ENCODE results near the gene PCDHGB3.
A peak's percentile ranks its signal among the peaks of the same experiment; 100 is the strongest.
"Not testable (repeated sequence)": the region's sequence is repeated elsewhere in the genome, so short reads cannot be mapped to it uniquely, and the experiment has no call there.

Gene PCDHGB3

GRCh38 chr5:141375444-141376155, 5.6 kb downstream of the PCDHGB3 start:
- DNase-seq; H3K27ac ChIP-seq (ENCODE audit: insufficient read depth, low read length, poor library complexity, severe bottlenecking); H3K4me3 ChIP-seq (ENCODE audit: insufficient read depth, low read depth, low read length, poor library complexity, severe bottlenecking); H3K4me1 ChIP-seq (ENCODE audit: control insufficient read depth, insufficient read depth, low read length, poor library complexity, severe bottlenecking); H3K9me3 ChIP-seq (ENCODE audit: control insufficient read depth, low read length); H3K36me3 ChIP-seq (ENCODE audit: control insufficient read depth, insufficient read depth, low read length); H3K27me3 ChIP-seq (replicated peaks; ENCODE audit: control insufficient read depth, insufficient read depth, low read length, poor library complexity, severe bottlenecking): not testable (repeated sequence)

DNA sequence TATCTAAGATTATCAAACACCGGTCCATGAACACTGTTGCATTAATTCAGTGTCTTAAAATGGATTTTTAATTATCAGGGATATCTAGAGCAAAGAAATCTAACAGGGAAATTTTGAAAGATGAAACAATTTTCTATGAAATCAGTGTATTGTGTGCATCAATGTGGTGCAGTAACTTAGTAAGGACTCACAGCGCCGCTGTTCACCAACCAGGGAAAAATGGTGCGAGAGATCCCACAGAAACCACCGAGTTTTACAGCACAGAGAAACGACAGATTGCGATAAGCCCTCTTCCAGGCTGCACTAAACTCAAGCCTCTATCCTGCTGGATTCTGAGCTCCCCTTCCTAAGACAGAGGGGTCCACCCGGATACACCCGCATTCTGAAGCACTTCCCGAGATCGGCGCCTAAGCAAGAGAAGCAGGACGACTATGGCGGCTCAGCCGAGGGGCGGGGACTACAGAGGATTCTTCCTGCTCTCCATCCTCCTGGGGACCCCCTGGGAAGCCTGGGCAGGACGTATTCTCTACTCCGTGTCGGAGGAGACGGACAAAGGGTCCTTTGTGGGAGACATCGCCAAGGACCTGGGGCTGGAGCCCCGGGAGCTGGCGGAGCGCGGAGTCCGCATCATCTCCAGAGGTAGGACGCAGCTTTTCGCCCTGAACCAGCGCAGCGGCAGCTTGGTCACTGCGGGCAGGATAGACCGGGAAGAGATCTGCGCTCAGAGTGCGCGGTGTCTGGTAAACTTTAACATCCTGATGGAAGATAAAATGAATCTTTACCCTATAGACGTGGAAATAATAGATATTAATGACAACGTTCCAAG, 12.6 kb downstream of the PCDHGB3 start, which contains the start of gene PCDHGA7:
PCDHGA7 (plus strand) TSS at position 274 of the 826 bp plus-strand sequence; CDS start at position 432, 158 bp downstream.
- Histone ChIP-seq H3K4me1 (ENCODE audit: control insufficient read depth, insufficient read depth, low read length, poor library complexity, severe bottlenecking) (no peaks in the 10 kb centered on the region), H3K36me3 (ENCODE audit: control insufficient read depth, insufficient read depth, low read length) (no peaks in the 10 kb centered on the region), H3K27ac (ENCODE audit: insufficient read depth, low read length, poor library complexity, severe bottlenecking) (no peak within 1 kb of the TSS), H3K27me3 (replicated peaks; ENCODE audit: control insufficient read depth, insufficient read depth, low read length, poor library complexity, severe bottlenecking) (peaks cover 8% of the 10 kb centered on the region), H3K4me3 (ENCODE audit: insufficient read depth, low read depth, low read length, poor library complexity, severe bottlenecking) (peak within 1 kb of the TSS; percentile 17), H3K9me3 (ENCODE audit: control insufficient read depth, low read length) (no peaks in the 10 kb centered on the region)
- DNase-seq = no peak

DNA sequence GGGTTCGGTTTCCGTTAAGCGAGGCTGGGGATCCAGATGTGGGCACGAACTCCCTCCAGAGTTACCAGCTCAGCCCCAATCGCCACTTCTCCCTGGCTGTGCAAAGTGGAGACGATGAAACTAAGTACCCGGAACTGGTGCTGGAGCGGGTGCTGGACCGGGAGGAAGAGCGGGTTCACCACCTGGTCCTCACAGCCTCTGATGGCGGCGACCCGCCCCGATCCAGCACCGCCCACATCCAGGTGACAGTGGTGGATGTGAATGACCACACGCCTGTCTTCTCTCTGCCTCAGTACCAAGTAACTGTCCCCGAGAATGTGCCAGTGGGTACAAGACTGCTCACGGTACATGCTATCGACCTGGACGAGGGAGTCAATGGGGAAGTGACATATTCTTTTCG, 13.3 kb downstream of the PCDHGB3 start:
- Histone ChIP-seq H3K4me1 (ENCODE audit: control insufficient read depth, insufficient read depth, low read length, poor library complexity, severe bottlenecking) (no peaks in the 10 kb centered on the region), H3K4me3 (ENCODE audit: insufficient read depth, low read depth, low read length, poor library complexity, severe bottlenecking) (no peak overlapping the region), H3K36me3 (ENCODE audit: control insufficient read depth, insufficient read depth, low read length) (no peaks in the 10 kb centered on the region), H3K27me3 (replicated peaks; ENCODE audit: control insufficient read depth, insufficient read depth, low read length, poor library complexity, severe bottlenecking) (peaks cover 8% of the 10 kb centered on the region), H3K27ac (ENCODE audit: insufficient read depth, low read length, poor library complexity, severe bottlenecking) (no peak overlapping the region), H3K9me3 (ENCODE audit: control insufficient read depth, low read length) (no peaks in the 10 kb centered on the region)
- no peak for DNase-seq

DNA sequence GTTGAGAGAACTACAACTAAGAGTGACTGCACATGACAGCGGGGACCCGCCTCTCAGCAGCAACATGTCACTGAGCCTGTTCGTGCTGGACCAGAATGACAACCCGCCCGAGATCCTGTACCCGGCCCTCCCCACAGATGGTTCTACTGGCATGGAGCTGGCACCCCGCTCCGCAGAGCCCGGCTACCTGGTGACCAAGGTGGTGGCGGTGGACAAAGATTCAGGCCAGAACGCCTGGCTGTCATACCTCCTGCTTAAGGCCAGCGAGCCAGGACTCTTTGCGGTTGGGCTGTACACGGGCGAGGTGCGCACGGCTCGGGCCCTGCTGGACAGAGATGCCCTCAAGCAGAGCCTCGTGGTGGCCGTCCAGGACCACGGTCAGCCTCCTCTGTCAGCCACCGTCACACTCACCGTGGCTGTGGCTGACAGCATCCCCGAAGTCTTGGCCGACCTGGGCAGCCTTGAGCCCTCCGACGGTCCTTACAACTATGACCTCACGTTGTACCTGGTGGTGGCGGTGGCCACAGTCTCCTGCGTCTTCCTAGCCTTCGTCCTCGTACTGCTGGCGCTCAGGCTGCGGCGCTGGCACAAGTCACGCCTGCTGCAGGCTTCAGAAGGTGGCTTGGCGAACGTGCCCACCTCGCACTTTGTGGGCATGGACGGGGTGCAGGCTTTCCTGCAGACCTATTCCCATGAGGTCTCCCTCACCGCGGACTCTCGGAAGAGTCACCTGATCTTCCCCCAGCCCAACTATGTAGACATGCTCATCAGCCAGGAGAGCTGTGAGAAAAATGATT, 14.6 kb downstream of the PCDHGB3 start:
- Histone ChIP-seq H3K4me3 (ENCODE audit: insufficient read depth, low read depth, low read length, poor library complexity, severe bottlenecking) (no peak overlapping the region), H3K4me1 (ENCODE audit: control insufficient read depth, insufficient read depth, low read length, poor library complexity, severe bottlenecking) (no peaks in the 10 kb centered on the region), H3K36me3 (ENCODE audit: control insufficient read depth, insufficient read depth, low read length) (no peaks in the 10 kb centered on the region), H3K9me3 (ENCODE audit: control insufficient read depth, low read length) (peaks cover 9% of the 10 kb centered on the region), H3K27me3 (replicated peaks; ENCODE audit: control insufficient read depth, insufficient read depth, low read length, poor library complexity, severe bottlenecking) (peaks cover 8% of the 10 kb centered on the region), H3K27ac (ENCODE audit: insufficient read depth, low read length, poor library complexity, severe bottlenecking) (no peak overlapping the region)
- DNase-seq = no peak

DNA sequence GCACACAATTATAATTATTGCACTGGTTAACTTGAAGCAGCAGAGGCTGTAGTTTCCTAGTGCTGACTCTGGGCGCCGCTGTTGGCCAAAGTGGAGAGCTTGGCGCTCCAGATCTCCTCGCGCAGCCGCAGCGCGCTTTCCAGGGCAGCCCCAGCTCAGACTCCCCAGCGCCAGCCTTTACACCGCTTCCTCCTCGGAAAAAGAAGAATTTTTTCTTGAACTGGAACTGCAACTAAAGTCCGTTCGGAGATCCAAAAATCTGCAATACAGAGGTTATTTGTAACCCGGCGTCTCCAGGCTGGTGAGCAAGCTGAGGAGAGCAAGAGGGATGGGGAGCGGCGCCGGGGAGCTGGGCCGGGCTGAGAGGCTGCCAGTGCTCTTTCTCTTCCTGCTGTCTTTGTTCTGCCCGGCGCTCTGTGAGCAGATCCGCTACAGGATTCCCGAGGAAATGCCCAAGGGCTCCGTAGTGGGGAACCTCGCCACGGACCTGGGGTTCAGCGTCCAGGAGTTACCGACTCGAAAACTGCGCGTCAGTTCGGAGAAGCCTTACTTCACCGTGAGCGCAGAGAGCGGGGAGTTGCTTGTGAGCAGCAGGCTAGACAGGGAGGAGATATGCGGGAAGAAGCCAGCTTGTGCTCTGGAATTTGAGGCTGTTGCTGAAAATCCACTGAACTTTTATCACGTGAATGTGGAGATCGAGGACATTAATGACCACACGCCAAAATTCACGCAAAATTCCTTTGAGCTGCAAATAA, 17.7 kb downstream of the PCDHGB3 start, which contains the start of gene PCDHGB4:
PCDHGB4 (plus strand) TSS at position 142 of the 755 bp plus-strand sequence; CDS start at position 329, 187 bp downstream.
- not testable (repeated sequence) for H3K4me1 ChIP-seq (ENCODE audit: control insufficient read depth, insufficient read depth, low read length, poor library complexity, severe bottlenecking); H3K27me3 ChIP-seq (replicated peaks; ENCODE audit: control insufficient read depth, insufficient read depth, low read length, poor library complexity, severe bottlenecking); H3K9me3 ChIP-seq (ENCODE audit: control insufficient read depth, low read length); H3K27ac ChIP-seq (ENCODE audit: insufficient read depth, low read length, poor library complexity, severe bottlenecking); H3K4me3 ChIP-seq (ENCODE audit: insufficient read depth, low read depth, low read length, poor library complexity, severe bottlenecking); DNase-seq; H3K36me3 ChIP-seq (ENCODE audit: control insufficient read depth, insufficient read depth, low read length)

- Histone ChIP-seq H3K4me1 (ENCODE audit: control insufficient read depth, insufficient read depth, low read length, poor library complexity, severe bottlenecking) (no peaks in the 10 kb centered on the region), H3K27ac (ENCODE audit: insufficient read depth, low read length, poor library complexity, severe bottlenecking) (no peak overlapping the region), H3K27me3 (replicated peaks; ENCODE audit: control insufficient read depth, insufficient read depth, low read length, poor library complexity, severe bottlenecking) (peaks cover 8% of the 10 kb centered on the region), H3K9me3 (ENCODE audit: control insufficient read depth, low read length) (peaks cover 9% of the 10 kb centered on the region), H3K36me3 (ENCODE audit: control insufficient read depth, insufficient read depth, low read length) (no peaks in the 10 kb centered on the region), H3K4me3 (ENCODE audit: insufficient read depth, low read depth, low read length, poor library complexity, severe bottlenecking) (no peak overlapping the region)
- DNase-seq = no peak
Observed at GRCh38 chr5:141388661-141389060, 18.6 kb downstream of the PCDHGB3 start.

DNA sequence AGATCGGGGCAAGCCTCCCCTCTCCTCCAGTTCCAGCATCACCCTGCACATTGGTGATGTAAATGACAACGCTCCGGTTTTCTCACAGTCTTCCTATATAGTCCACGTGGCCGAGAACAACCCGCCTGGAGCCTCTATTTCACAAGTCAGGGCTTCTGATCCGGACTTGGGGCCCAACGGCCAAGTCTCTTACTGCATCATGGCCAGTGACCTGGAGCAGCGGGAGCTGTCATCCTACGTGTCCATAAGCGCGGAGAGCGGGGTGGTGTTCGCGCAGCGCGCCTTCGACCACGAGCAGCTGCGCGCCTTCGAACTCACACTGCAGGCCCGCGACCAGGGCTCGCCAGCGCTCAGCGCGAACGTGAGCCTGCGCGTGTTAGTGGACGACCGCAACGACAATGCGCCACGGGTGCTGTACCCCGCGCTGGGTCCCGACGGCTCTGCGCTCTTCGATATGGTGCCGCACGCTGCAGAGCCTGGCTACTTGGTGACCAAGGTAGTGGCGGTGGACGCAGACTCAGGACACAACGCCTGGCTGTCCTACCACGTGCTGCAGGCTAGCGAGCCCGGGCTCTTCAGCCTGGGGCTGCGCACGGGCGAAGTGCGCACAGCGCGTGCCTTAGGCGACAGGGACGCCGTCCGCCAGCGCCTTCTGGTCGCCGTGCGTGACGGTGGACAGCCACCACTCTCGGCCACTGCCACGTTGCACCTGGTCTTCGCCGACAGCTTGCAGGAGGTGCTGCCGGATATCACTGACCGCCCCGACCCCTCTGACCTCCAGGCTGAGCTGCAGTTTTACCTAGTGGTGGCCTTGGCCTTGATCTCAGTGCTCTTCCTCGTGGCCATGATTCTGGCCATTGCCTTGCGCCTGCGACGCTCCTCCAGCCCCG, 19.4 kb downstream of the PCDHGB3 start:
- Histone ChIP-seq H3K27me3 (replicated peaks; ENCODE audit: control insufficient read depth, insufficient read depth, low read length, poor library complexity, severe bottlenecking) (peaks cover 8% of the 10 kb centered on the region), H3K9me3 (ENCODE audit: control insufficient read depth, low read length) (peaks cover 9% of the 10 kb centered on the region), H3K4me3 (ENCODE audit: insufficient read depth, low read depth, low read length, poor library complexity, severe bottlenecking) (no peak overlapping the region), H3K4me1 (ENCODE audit: control insufficient read depth, insufficient read depth, low read length, poor library complexity, severe bottlenecking) (no peaks in the 10 kb centered on the region), H3K36me3 (ENCODE audit: control insufficient read depth, insufficient read depth, low read length) (no peaks in the 10 kb centered on the region), H3K27ac (ENCODE audit: insufficient read depth, low read length, poor library complexity, severe bottlenecking) (no peak overlapping the region)
- DNase-seq = no peak

- H3K27me3 ChIP-seq (replicated peaks; ENCODE audit: control insufficient read depth, insufficient read depth, low read length, poor library complexity, severe bottlenecking) = peaks cover 6% of the 10 kb centered on the region
- H3K9me3 ChIP-seq (ENCODE audit: control insufficient read depth, low read length) = peaks cover 9% of the 10 kb centered on the region
- H3K4me3 ChIP-seq (ENCODE audit: insufficient read depth, low read depth, low read length, poor library complexity, severe bottlenecking) = no peak within 1 kb of the TSS
- no peaks in the 10 kb centered on the region for H3K4me1 ChIP-seq (ENCODE audit: control insufficient read depth, insufficient read depth, low read length, poor library complexity, severe bottlenecking)
- H3K36me3 ChIP-seq (ENCODE audit: control insufficient read depth, insufficient read depth, low read length) = no peaks in the 10 kb centered on the region
- H3K27ac ChIP-seq (ENCODE audit: insufficient read depth, low read length, poor library complexity, severe bottlenecking) = no peak within 1 kb of the TSS
- DNase-seq = no peak
Observed at GRCh38 chr5:141392429-141393198, 22.6 kb downstream of the PCDHGB3 start, which contains the start of gene PCDHGA8. PCDHGA8 (plus strand) TSS chr5:141392633; CDS start chr5:141392814, 181 bp downstream.
